HepG2 (cell line): ENCODE data around the gene DCDC2. TPM values are rescaled to one million over a fixed set of nuclear protein-coding genes. Genes with fewer than 3 reads are reported as not detected.

Experiments
- ATAC-seq: fragments of 200-7000 bp; cut with Tn5 transposase; 3 replicates; pipeline ENCODE4 v1.9.1; 2020; ENCODE audit warnings: mild to moderate bottlenecking, moderate library complexity
- BruUV-seq: library from RNA; stranded (reverse); fragments of 400-500 nt; replicated peaks from 2 replicates; lab custom pipeline; 2021; lab: Mats Ljungman, UMichigan
- CTCF ChIA-PET: fragments of 300-600 bp; formaldehyde crosslinking; extraction: SDS; loops from one replicate; lab custom pipeline; 2021; ENCODE audit warnings: low total read pairs, inconsistent platforms, low intra/inter-chr PET ratio; lab: Yijun Ruan, JAX
- POLR2A ChIA-PET: fragments of 350-600 bp; sonication (Branson Sonifier 250); formaldehyde crosslinking; loops from one replicate; lab custom pipeline; 2020; ENCODE audit warnings: antibody characterized with exemption, inconsistent platforms; lab: Yijun Ruan, JAX
- DNase-seq: peaks from one replicate; pipeline ENCODE4 v3.0.0-alpha.2; 2015; ENCODE audit warnings: low spot score
- FAIRE-seq: peaks from 3 replicates; lab custom pipeline; 2011; peaks lifted over from hg19 to GRCh38; lab: Jason Lieb, UNC
- H2AFZ ChIP-seq: one replicate; pipeline ENCODE4 v1.6.1; 2011; ENCODE audit warnings: low read length, inconsistent platforms
- H3K27ac ChIP-seq: fragments of 300-600 bp; 3 replicates; pipeline ENCODE4 v1.8.0; 2011; ENCODE audit warnings: mixed run types, mild to moderate bottlenecking, mixed read lengths, low read length, inconsistent platforms; ENCODE audit not compliant: insufficient read depth; ENCODE audit errors: extremely low read length
- H3K27me3 ChIP-seq, 2 experiments: fragments of 200-600 bp in 1 of 2; 2 replicates in 1 of 2; 3 replicates in 1 of 2; pipeline versions ENCODE4 v1.6.0 to v1.8.0; 2011; ENCODE audit warnings: low read length in 2 of 2, mild to moderate bottlenecking in 2 of 2, moderate library complexity in 2 of 2, inconsistent platforms in 1 of 2; ENCODE audit not compliant: insufficient read depth in 2 of 2, control insufficient read depth in 1 of 2
- H3K36me3 ChIP-seq, 2 experiments: fragments of 200-600 bp in 1 of 2; replicated peaks in 1 of 2; 2 replicates in 1 of 2; 3 replicates in 1 of 2; pipeline versions ENCODE4 v1.5.1 to v1.8.0; 2011; ENCODE audit warnings: low read length in 2 of 2, inconsistent platforms in 1 of 2; ENCODE audit not compliant: insufficient read depth in 2 of 2, control insufficient read depth in 1 of 2
- H3K4me1 ChIP-seq: 2 replicates; pipeline ENCODE4 v1.5.1; 2012; ENCODE audit warnings: low read length, inconsistent platforms; ENCODE audit not compliant: insufficient read depth
- H3K4me2 ChIP-seq: 2 replicates; pipeline ENCODE4 v1.6.0; 2011; ENCODE audit warnings: low read depth, low read length, inconsistent platforms
- H3K4me3 ChIP-seq, 3 experiments: fragments of 200-600 bp in 1 of 3; sonication (generic), shearing (Covaris generic) in 1 of 3; replicated peaks in 1 of 3; 2 replicates each; pipeline ENCODE4 v1.5.1; 2011 to 2016; ENCODE audit warnings: low read length in 3 of 3, inconsistent platforms in 2 of 3, low read depth in 2 of 3, mild to moderate bottlenecking in 2 of 3, control low read depth in 1 of 3, mixed read lengths in 1 of 3; ENCODE audit not compliant: insufficient read depth in 1 of 3
- H3K79me2 ChIP-seq: one replicate; pipeline ENCODE4 v1.6.1; 2011; ENCODE audit warnings: low read length, inconsistent platforms; ENCODE audit not compliant: insufficient read depth
- H3K9ac ChIP-seq: 2 replicates; pipeline ENCODE4 v1.6.0; 2011; ENCODE audit warnings: mild to moderate bottlenecking, low read depth, low read length, inconsistent platforms; ENCODE audit not compliant: insufficient read depth
- H3K9me3 ChIP-seq: 2 replicates; pipeline ENCODE4 v1.5.1; 2012; ENCODE audit warnings: mild to moderate bottlenecking, low read length
- H4K20me1 ChIP-seq: 2 replicates; pipeline ENCODE4 v1.6.0; 2011; ENCODE audit warnings: inconsistent platforms, mild to moderate bottlenecking, low read length, moderate library complexity; ENCODE audit not compliant: insufficient read depth
- FOXO4 ChIP-seq: sonication (generic); formaldehyde crosslinking; conservative IDR thresholded peaks from 2 replicates; pipeline ENCODE4 v1.8.1; 2023; ENCODE audit warnings: missing genetic modification reagents
- LCORL ChIP-seq, 2 experiments: fragments of 450-650 bp in 1 of 2; sonication (generic) in 1 of 2; formaldehyde crosslinking in 1 of 2; IDR thresholded peaks; 2 replicates each; pipeline versions ENCODE4 v1.5.0 to v1.6.1; 2017 to 2020; ENCODE audit warnings: antibody characterized with exemption in 1 of 2, missing genetic modification reagents in 1 of 2
- TEAD2 ChIP-seq: sonication (generic); formaldehyde crosslinking; IDR thresholded peaks from 2 replicates; pipeline ENCODE4 v1.9.0; 2021; ENCODE audit warnings: missing genetic modification reagents
- WGBS: methylation state at CpG from one replicate; pipeline ENCODE4 v1.1.6; 2017; ENCODE audit warnings: low lambda C conversion rate; 5-methylcytosine and 5-hydroxymethylcytosine counted together
- in situ Hi-C: cut with HindIII; loops from 2 replicates; pipeline ENCODE4 v1.10.0; 2017; ENCODE audit warnings: low pct_unique_long_range_greater_than_20kb; ENCODE audit not compliant: extremely low pct_ligation_motif_present
- intact Hi-C: fragments of 100-400 bp; cut with micrococcal nuclease; formaldehyde crosslinking; loops from one replicate; pipeline ENCODE4 v1.10.0; 2022; ENCODE audit not compliant: unreplicated experiment
- polyA plus RNA-seq, 8 experiments: library from polyadenylated mRNA; depleted of rRNA in 3 of 8; stranded (reverse) in 7 of 8; unstranded in 1 of 8; fragments of >200 nt; fragmentation: Illumina TruSeq in 4 of 8; extraction: Trizol in 4 of 8; gene quantifications; 2 replicates each; pipeline versions ENCODE4 v1.2.1 to v1.2.3, GENCODE V29; 2011 to 2016; ENCODE audit warnings: low read depth in 4 of 8, missing spikeins in 1 of 8, mixed read lengths in 1 of 8; ENCODE audit not compliant: insufficient read depth in 1 of 8
- total RNA-seq, 5 experiments: library from RNA; depleted of rRNA; stranded (reverse); fragments of >200 nt; fragmentation: Illumina TruSeq; extraction: Trizol; gene quantifications; 2 replicates each; pipeline ENCODE4 v1.2.3, GENCODE V29; 2016; ENCODE audit warnings: low read depth in 1 of 5

DCDC2 gene
- total and polyA plus RNA-seq, 2 of the 13 experiments (the other 11 are each of a cell fraction or from before 2014, with no cell fraction given), result 9.0 to 36.2 TPM

- ChIA-PET CTCF (no interaction called here), POLR2A (interaction anchor here (2.0 to 3.1 kb wide), 3 partner anchors 9 to 50 kb away, joined by 4 to 8 read pairs (median 4); no protein-coding TSS in a partner anchor)
- no TSS peak for BruUV-seq
- H4K20me1 ChIP-seq, result peaks cover 4% of the 10 kb centered on the region; the same call in 1 of the 2 replicates
- in situ Hi-C loops, result loop anchor here (10.0 kb wide), 1 partner anchor 131 kb away; no protein-coding TSS in a partner anchor
- intact Hi-C loops, result loop anchor here (1.0 kb wide), 1 partner anchor 9 kb away; no protein-coding TSS in a partner anchor
- H2AFZ ChIP-seq, result no peak overlapping the region
- peak overlapping the region; percentile 60 for H3K27ac ChIP-seq
- H3K4me3 ChIP-seq, result no peak overlapping the region
- no peak for ATAC-seq
- H3K9me3 ChIP-seq, result no peaks in the 10 kb centered on the region
- no peaks in the 10 kb centered on the region for H3K79me2 ChIP-seq
- TF ChIP-seq FOXO4 (CRISPR knock-in tag) (0 out of 2 replicates have a peak, but pooled peaks have one; percentile 23), TEAD2 (CRISPR knock-in tag) (no peak), LCORL (IDR thresholded peaks at IDR 0.05) (no peak), LCORL (CRISPR knock-in tag; IDR thresholded peaks at IDR 0.05) (peak; percentile 30; the same call in 1 of the 2 replicates)
- H3K4me1 ChIP-seq, result peaks cover 71% of the 10 kb centered on the region
- peaks cover 3 to 7% of the 10 kb centered on the region in 2 experiments for H3K36me3 ChIP-seq
- H3K9ac ChIP-seq, result no peak overlapping the region
- no peaks in the 10 kb centered on the region for H3K27me3 ChIP-seq
- no peak for FAIRE-seq
- H3K4me2 ChIP-seq, result no peak overlapping the region
- peak; percentile 16 for DNase-seq
- 95% methylated on average over 3 of the region's 3 CpGs for WGBS
These were observed 161.8 kb downstream of the DCDC2 start for GRCh38 chr6:24195836-24196597.
